PC-3 (cell line): ENCODE data around the gene OSBPL2. TPM values are rescaled to one million over a fixed set of nuclear protein-coding genes. Genes with fewer than 3 reads are reported as not detected.

Experiments
- ATAC-seq: fragments of 200-7000 bp; cut with Tn5 transposase; 2 replicates; pipeline ENCODE4 v1.9.1; 2020; ENCODE audit warnings: mild to moderate bottlenecking, moderate library complexity
- BruUV-seq: library from RNA; stranded (reverse); fragments of 400-500 nt; replicated peaks from 2 replicates; lab custom pipeline; 2021; lab: Mats Ljungman, UMichigan
- CTCF ChIA-PET: fragments of 300-600 bp; sonication (Branson Sonifier 250); formaldehyde crosslinking; loops from one replicate; lab custom pipeline; 2022; ENCODE audit warnings: antibody characterized with exemption; lab: Charles Lee
- POLR2A ChIA-PET: fragments of 300-600 bp; sonication (Branson Sonifier 250); formaldehyde crosslinking; loops from one replicate; lab custom pipeline; 2022; ENCODE audit warnings: antibody characterized with exemption; ENCODE audit not compliant: unreplicated experiment; lab: Charles Lee
- DNase-seq: peaks from one replicate; pipeline ENCODE4 v3.0.0-alpha.2; 2015
- H2AFZ ChIP-seq: fragments of 300-600 bp; sonication (generic); 2 replicates; pipeline ENCODE4 v1.6.0; 2016; ENCODE audit warnings: antibody characterized with exemption, low read length
- H3F3A ChIP-seq: fragments of 300-600 bp; sonication (generic); one replicate; pipeline ENCODE4 v1.6.0; 2017; ENCODE audit warnings: antibody characterized with exemption, low read length, control low read depth, mild to moderate bottlenecking; ENCODE audit not compliant: unreplicated experiment
- H3K27ac ChIP-seq: fragments of 300-600 bp; sonication (generic); 2 replicates; pipeline ENCODE4 v1.5.1; 2016; ENCODE audit warnings: mild to moderate bottlenecking, low read length
- H3K27me3 ChIP-seq: fragments of 300-600 bp; sonication (generic); 2 replicates; pipeline ENCODE4 v1.6.1; 2016; ENCODE audit warnings: low read length, mixed read lengths
- H3K36me3 ChIP-seq: fragments of 300-600 bp; sonication (generic); 2 replicates; pipeline ENCODE4 v1.6.1; 2016; ENCODE audit warnings: low read depth, mixed run types, low read length, mixed read lengths
- H3K4me1 ChIP-seq: fragments of 300-600 bp; sonication (generic); 2 replicates; pipeline ENCODE4 v1.5.1; 2016; ENCODE audit warnings: low read length; ENCODE audit not compliant: insufficient read depth
- H3K4me2 ChIP-seq: fragments of 300-600 bp; sonication (generic); 2 replicates; pipeline ENCODE4 v1.6.0; 2016; ENCODE audit warnings: low read length
- H3K4me3 ChIP-seq: fragments of 300-600 bp; sonication (generic); 2 replicates; pipeline ENCODE4 v1.5.1; 2016; ENCODE audit warnings: mild to moderate bottlenecking, low read length, mixed read lengths
- H3K79me2 ChIP-seq: fragments of 300-600 bp; sonication (generic); 2 replicates; pipeline ENCODE4 v1.6.1; 2017; ENCODE audit warnings: low read length, mixed read lengths
- H3K9ac ChIP-seq: fragments of 300-600 bp; sonication (generic); 2 replicates; pipeline ENCODE4 v1.6.0; 2016; ENCODE audit warnings: mild to moderate bottlenecking, low read length
- H3K9me2 ChIP-seq: fragments of 300-600 bp; sonication (generic); replicated peaks from 2 replicates; pipeline ENCODE4 v1.6.1; 2016; ENCODE audit warnings: mixed run types, low read length, mixed read lengths
- H3K9me3 ChIP-seq: fragments of 300-600 bp; sonication (generic); 2 replicates; pipeline ENCODE4 v1.6.1; 2016; ENCODE audit warnings: low read length, mixed read lengths
- H4K20me1 ChIP-seq: fragments of 300-600 bp; sonication (generic); 2 replicates; pipeline ENCODE4 v1.6.1; 2016; ENCODE audit warnings: low read length, mixed read lengths
- CTCF ChIP-seq: fragments of 300-600 bp; sonication (generic); conservative IDR thresholded peaks from 2 replicates; pipeline ENCODE4 v1.5.1; 2017; ENCODE audit warnings: antibody characterized with exemption, low read depth, mild to moderate bottlenecking, low read length
- EZH2 ChIP-seq: fragments of 300-600 bp; sonication (generic); IDR thresholded peaks from one replicate; pipeline ENCODE4 v1.6.1; 2017; ENCODE audit warnings: antibody characterized with exemption, mild to moderate bottlenecking, low read length; ENCODE audit not compliant: unreplicated experiment
- EZH2phosphoT487 ChIP-seq: fragments of 300-600 bp; sonication (generic); IDR thresholded peaks from 2 replicates; pipeline ENCODE4 v1.6.1; 2018; ENCODE audit warnings: mild to moderate bottlenecking, antibody characterized with exemption, low read length, borderline replicate concordance
- intact Hi-C: fragments of 100-400 bp; cut with micrococcal nuclease; formaldehyde crosslinking; loops from 2 replicates; pipeline ENCODE4 v1.9.0; 2023
- total RNA-seq: library from RNA; depleted of rRNA; stranded (reverse); fragments of >200 nt; gene quantifications from 2 replicates; pipeline ENCODE4 v1.2.3, GENCODE V29; 2014

The OSBPL2 gene
- total RNA-seq, 1 experiment from 2014 or later = 39.7 TPM

- Histone ChIP-seq H3K4me3 (no peak overlapping the region), H3K27me3 (no peaks in the 10 kb centered on the region), H3K9me3 (no peaks in the 10 kb centered on the region), H3F3A (peaks cover 6% of the 10 kb centered on the region), H2AFZ (no peak overlapping the region), H3K9ac (no peak overlapping the region), H3K4me1 (no peaks in the 10 kb centered on the region), H3K9me2 (no peaks in the 10 kb centered on the region), H3K27ac (no peak overlapping the region), H4K20me1 (peaks cover 14% of the 10 kb centered on the region; the same call in 1 of the 2 replicates), H3K79me2 (no peaks in the 10 kb centered on the region), H3K4me2 (no peak overlapping the region), H3K36me3 (peaks cover 74% of the 10 kb centered on the region)
- POLR2A ChIA-PET = no interaction called here
- intact Hi-C loops = no loop called here
- TF ChIP-seq EZH2 = no peak
- no peak for TF ChIP-seq CTCF
- TF ChIP-seq EZH2phosphoT487 = no peak
- CTCF ChIA-PET = no interaction called here
- DNase-seq (no peak), ATAC-seq (no peak)
- no TSS peak for BruUV-seq
Measured at GRCh38 chr20:62319346-62319909, 81.1 kb downstream of the OSBPL2 start.

- TF ChIP-seq CTCF (no peak), EZH2 (no peak), EZH2phosphoT487 (no peak)
- H3K79me2 ChIP-seq = no peaks in the 10 kb centered on the region
- no peaks in the 10 kb centered on the region for H3K4me1 ChIP-seq
- H3K9ac ChIP-seq = no peak overlapping the region
- ChIA-PET CTCF (no interaction called here), POLR2A (no interaction called here)
- no peak overlapping the region for H3K4me2 ChIP-seq
- H3K4me3 ChIP-seq = no peak overlapping the region
- no TSS peak for BruUV-seq
- no peaks in the 10 kb centered on the region for H3K9me3 ChIP-seq
- peaks cover 70% of the 10 kb centered on the region for H3K36me3 ChIP-seq
- peaks cover 6% of the 10 kb centered on the region for H3F3A ChIP-seq
- no peak overlapping the region for H2AFZ ChIP-seq
- DNase-seq (peak; percentile 23), ATAC-seq (no peak)
- no peaks in the 10 kb centered on the region for H3K9me2 ChIP-seq
- H4K20me1 ChIP-seq = peaks cover 14% of the 10 kb centered on the region; the same call in 1 of the 2 replicates
- H3K27ac ChIP-seq = no peak overlapping the region
- intact Hi-C loops = no loop called here
- no peaks in the 10 kb centered on the region for H3K27me3 ChIP-seq
Measured at GRCh38 chr20:62320581-62321354, 82.4 kb downstream of the OSBPL2 start.

- Histone ChIP-seq H2AFZ (no peak overlapping the region), H3F3A (peaks cover 6% of the 10 kb centered on the region), H3K4me2 (no peak overlapping the region), H3K79me2 (no peaks in the 10 kb centered on the region), H3K9me3 (no peaks in the 10 kb centered on the region), H3K9me2 (no peaks in the 10 kb centered on the region), H3K4me3 (no peak overlapping the region), H3K27me3 (no peaks in the 10 kb centered on the region), H3K36me3 (peaks cover 69% of the 10 kb centered on the region), H3K9ac (no peak overlapping the region), H3K27ac (no peak overlapping the region), H3K4me1 (no peaks in the 10 kb centered on the region), H4K20me1 (peaks cover 14% of the 10 kb centered on the region; the same call in 1 of the 2 replicates)
- ChIA-PET CTCF (no interaction called here), POLR2A (no interaction called here)
- no TSS peak for BruUV-seq
- TF ChIP-seq CTCF = no peak
- TF ChIP-seq EZH2phosphoT487 = no peak
- TF ChIP-seq EZH2 = no peak
- intact Hi-C loops = no loop called here
- DNase-seq = peak; percentile 27
- peak; percentile 35 for ATAC-seq
Measured at GRCh38 chr20:62321521-62321948, 83.2 kb downstream of the OSBPL2 start.
